ENCODE data around the gene GFOD1.

GFOD1 gene

DNA sequence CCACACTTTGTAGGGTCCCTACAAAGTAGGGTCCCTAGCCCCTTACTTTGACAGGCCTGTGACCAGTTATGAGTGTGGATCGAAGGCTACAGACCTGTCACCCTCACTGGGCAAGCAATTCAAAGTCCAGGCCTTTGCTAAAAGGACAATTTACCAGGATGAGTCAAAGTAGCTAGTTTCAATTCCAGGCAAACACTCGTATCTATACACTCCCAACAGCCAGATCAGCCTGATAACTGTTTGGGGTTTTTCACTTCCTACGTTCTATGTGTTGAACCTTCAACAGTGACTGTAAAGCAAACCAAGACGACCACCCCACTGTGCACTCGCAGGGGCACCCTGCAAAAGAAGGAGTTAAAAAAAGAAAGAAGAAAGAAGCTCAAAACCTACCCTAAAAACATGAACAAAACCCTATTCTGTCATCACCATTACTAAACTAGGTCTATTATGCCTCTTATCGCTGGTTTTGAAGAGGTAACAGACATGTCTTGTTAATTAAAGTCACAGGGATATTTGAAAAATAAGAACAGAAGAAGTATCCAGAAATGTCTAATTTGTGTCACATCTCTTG, 3.2 kb downstream of the GFOD1 start:
- H3K27me3 ChIP-seq (ENCODE audit: control insufficient read depth, insufficient read depth, low read length): peaks cover 52% of the 10 kb centered on the region
- no peak overlapping the region for H3K4me3 ChIP-seq (ENCODE audit: low read depth, low read length)
- H3K27ac ChIP-seq (ENCODE audit: low read depth, low read length): no peak overlapping the region
- H3K36me3 ChIP-seq (ENCODE audit: control insufficient read depth, insufficient read depth, low read length): no peaks in the 10 kb centered on the region
- no peaks in the 10 kb centered on the region for H3K9me3 ChIP-seq (ENCODE audit: control insufficient read depth, insufficient read depth, low read depth, low read length)
- peaks cover 32% of the 10 kb centered on the region for H3K4me1 ChIP-seq (ENCODE audit: control insufficient read depth, insufficient read depth, low read length)
- no peak overlapping the region for H3K9ac ChIP-seq (ENCODE audit: low read length)

DNA sequence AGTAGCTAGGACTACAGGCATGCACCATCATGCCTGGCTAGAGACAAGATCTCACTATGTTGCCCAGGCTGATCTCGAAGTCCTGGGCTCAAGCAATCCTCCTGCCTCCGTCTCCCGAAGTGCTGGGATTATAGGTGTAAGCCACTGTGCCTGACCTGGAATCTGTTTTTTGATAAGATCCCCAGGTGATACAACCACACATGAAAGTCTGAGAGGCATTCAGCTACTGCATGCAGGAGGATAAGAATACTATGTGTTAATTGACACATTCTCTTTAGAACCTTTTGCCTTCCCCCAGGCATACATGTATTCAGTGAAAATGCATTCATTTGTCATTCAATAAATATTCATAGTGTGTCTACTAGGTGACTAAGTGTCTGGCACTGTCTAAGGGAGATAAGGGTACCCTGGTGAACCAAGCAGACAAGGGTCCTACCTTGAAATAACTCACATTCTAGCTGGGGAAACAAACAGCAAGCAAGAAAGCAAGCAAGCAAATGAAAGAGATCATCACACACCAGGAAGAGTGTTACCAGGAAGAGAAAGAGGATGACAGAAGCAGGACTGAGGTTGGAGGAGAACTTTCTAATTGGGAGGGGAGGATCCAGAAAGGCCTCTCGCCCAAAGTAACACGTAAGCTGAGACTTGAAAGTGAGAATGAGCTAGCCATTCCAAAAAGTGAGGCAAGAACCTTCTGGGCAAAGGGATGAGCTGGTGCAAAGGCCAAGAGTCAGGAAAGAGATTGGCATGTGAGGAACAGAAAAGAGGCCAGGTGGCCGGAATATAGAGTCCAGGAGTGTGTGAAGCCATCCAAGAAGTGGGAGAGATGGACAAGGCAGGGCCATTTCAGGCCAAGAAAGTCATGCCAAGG, 6.5 kb downstream of the GFOD1 start:
- H3K27ac ChIP-seq (ENCODE audit: low read depth, low read length): no peak overlapping the region
- no peak overlapping the region for H3K9ac ChIP-seq (ENCODE audit: low read length)
- H3K27me3 ChIP-seq (ENCODE audit: control insufficient read depth, insufficient read depth, low read length): peaks cover 28% of the 10 kb centered on the region
- no peaks in the 10 kb centered on the region for H3K36me3 ChIP-seq (ENCODE audit: control insufficient read depth, insufficient read depth, low read length)
- H3K4me3 ChIP-seq (ENCODE audit: low read depth, low read length): no peak overlapping the region
- no peaks in the 10 kb centered on the region for H3K9me3 ChIP-seq (ENCODE audit: control insufficient read depth, insufficient read depth, low read depth, low read length)
- peaks cover 25% of the 10 kb centered on the region for H3K4me1 ChIP-seq (ENCODE audit: control insufficient read depth, insufficient read depth, low read length)

GRCh38 chr6:13479971-13480434, 7.4 kb downstream of the GFOD1 start:
- Histone ChIP-seq H3K36me3 (ENCODE audit: control insufficient read depth, insufficient read depth, low read length) (no peaks in the 10 kb centered on the region), H3K9me3 (ENCODE audit: control insufficient read depth, insufficient read depth, low read depth, low read length) (no peaks in the 10 kb centered on the region), H3K4me3 (ENCODE audit: low read depth, low read length) (no peak overlapping the region), H3K27ac (ENCODE audit: low read depth, low read length) (no peak overlapping the region), H3K27me3 (ENCODE audit: control insufficient read depth, insufficient read depth, low read length) (peaks cover 20% of the 10 kb centered on the region), H3K9ac (ENCODE audit: low read length) (no peak overlapping the region), H3K4me1 (ENCODE audit: control insufficient read depth, insufficient read depth, low read length) (peaks cover 19% of the 10 kb centered on the region)

DNA sequence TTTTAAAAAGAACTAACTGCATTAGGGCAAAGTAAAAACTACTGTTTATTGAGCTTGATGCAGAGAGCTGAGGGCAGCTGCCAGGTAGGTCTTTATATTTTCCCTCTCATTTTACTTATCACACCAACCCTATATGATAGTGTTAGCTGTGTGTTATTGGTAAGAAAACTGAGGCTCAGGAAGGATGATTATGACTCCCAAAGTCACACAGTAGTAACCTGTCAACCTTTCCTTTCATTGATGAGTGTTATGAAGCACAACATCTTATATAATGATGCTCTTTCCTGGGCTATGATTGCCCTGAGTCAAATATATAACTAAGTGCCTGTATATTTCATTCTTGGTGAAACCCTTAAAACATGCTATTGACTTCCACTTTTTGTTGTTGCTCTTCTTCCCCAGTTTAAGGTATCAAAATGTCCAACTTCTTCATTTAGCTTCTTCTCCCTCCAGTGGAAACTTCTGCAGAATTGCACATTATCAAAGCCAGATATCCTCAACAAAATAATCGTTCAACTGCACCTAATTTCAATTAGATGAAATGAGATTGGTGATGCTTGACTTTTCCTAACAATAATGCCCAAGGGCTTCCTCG, 8.1 kb downstream of the GFOD1 start:
- H3K36me3 ChIP-seq (ENCODE audit: control insufficient read depth, insufficient read depth, low read length): no peaks in the 10 kb centered on the region
- peaks cover 12% of the 10 kb centered on the region for H3K4me1 ChIP-seq (ENCODE audit: control insufficient read depth, insufficient read depth, low read length)
- H3K27me3 ChIP-seq (ENCODE audit: control insufficient read depth, insufficient read depth, low read length): peaks cover 13% of the 10 kb centered on the region
- H3K27ac ChIP-seq (ENCODE audit: low read depth, low read length): no peak overlapping the region
- no peaks in the 10 kb centered on the region for H3K9me3 ChIP-seq (ENCODE audit: control insufficient read depth, insufficient read depth, low read depth, low read length)
- H3K9ac ChIP-seq (ENCODE audit: low read length): no peak overlapping the region
- no peak overlapping the region for H3K4me3 ChIP-seq (ENCODE audit: low read depth, low read length)

DNA sequence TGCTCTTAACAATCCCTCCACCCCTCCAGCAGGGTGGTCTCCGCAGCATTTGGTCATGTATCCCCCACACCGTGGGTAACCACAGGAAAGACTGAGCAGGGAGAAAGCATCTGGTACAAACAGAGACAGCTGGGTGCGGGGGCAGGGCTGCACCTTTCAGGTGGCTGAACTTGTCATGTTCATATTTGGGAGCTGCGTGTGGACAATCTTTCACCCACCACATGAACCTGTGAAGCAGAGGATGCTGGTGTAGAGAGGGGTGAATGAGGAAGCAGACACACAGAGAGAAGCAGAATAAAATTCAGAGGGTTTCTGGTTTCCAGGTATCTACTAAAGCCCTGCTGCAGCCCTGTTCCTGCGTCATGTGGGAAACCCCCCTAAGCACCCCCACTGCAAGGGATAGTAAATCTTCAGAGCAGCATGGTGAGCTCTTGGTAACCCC, 8.9 kb downstream of the GFOD1 start:
- Histone ChIP-seq H3K9me3 (ENCODE audit: control insufficient read depth, insufficient read depth, low read depth, low read length) (no peaks in the 10 kb centered on the region), H3K4me1 (ENCODE audit: control insufficient read depth, insufficient read depth, low read length) (0 out of 2 replicates have a peak, but pooled peaks cover 8% of the 10 kb centered on the region), H3K27ac (ENCODE audit: low read depth, low read length) (no peak overlapping the region), H3K9ac (ENCODE audit: low read length) (no peak overlapping the region), H3K27me3 (ENCODE audit: control insufficient read depth, insufficient read depth, low read length) (0 out of 2 replicates have a peak, but pooled peaks cover 5% of the 10 kb centered on the region), H3K36me3 (ENCODE audit: control insufficient read depth, insufficient read depth, low read length) (no peaks in the 10 kb centered on the region), H3K4me3 (ENCODE audit: low read depth, low read length) (no peak overlapping the region)

- no peaks in the 10 kb centered on the region for H3K36me3 ChIP-seq (ENCODE audit: control insufficient read depth, insufficient read depth, low read length)
- no peaks in the 10 kb centered on the region for H3K27me3 ChIP-seq (ENCODE audit: control insufficient read depth, insufficient read depth, low read length)
- 0 out of 2 replicates have a peak, but pooled peaks cover 7% of the 10 kb centered on the region for H3K4me1 ChIP-seq (ENCODE audit: control insufficient read depth, insufficient read depth, low read length)
- no peak overlapping the region for H3K4me3 ChIP-seq (ENCODE audit: low read depth, low read length)
- H3K27ac ChIP-seq (ENCODE audit: low read depth, low read length): no peak overlapping the region
- H3K9ac ChIP-seq (ENCODE audit: low read length): no peak overlapping the region
- no peaks in the 10 kb centered on the region for H3K9me3 ChIP-seq (ENCODE audit: control insufficient read depth, insufficient read depth, low read depth, low read length)
These were observed 12.6 kb downstream of the GFOD1 start for GRCh38 chr6:13474787-13475186.

DNA sequence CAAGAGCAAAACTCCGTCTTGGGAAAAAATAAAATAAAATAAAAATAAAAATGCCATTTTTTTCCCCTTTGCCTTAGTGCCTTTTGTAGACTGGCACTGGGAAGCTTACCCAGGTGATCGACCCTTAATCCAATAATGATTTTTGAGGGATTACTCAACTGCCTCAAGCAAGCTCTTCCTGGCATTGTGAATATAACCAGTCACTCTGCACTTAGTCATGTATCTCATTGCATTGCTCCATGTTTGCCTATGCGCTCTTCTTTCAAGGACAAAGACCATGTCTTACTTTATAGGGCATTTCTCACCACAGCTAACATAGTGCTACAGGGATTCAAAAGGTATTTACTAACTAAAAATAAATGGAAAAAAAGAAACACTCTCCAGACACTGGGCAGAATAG, 13.0 kb downstream of the GFOD1 start:
- Histone ChIP-seq H3K27me3 (ENCODE audit: control insufficient read depth, insufficient read depth, low read length) (no peaks in the 10 kb centered on the region), H3K4me3 (ENCODE audit: low read depth, low read length) (no peak overlapping the region), H3K9me3 (ENCODE audit: control insufficient read depth, insufficient read depth, low read depth, low read length) (no peaks in the 10 kb centered on the region), H3K27ac (ENCODE audit: low read depth, low read length) (no peak overlapping the region), H3K9ac (ENCODE audit: low read length) (no peak overlapping the region), H3K36me3 (ENCODE audit: control insufficient read depth, insufficient read depth, low read length) (no peaks in the 10 kb centered on the region), H3K4me1 (ENCODE audit: control insufficient read depth, insufficient read depth, low read length) (0 out of 2 replicates have a peak, but pooled peaks cover 7% of the 10 kb centered on the region)

DNA sequence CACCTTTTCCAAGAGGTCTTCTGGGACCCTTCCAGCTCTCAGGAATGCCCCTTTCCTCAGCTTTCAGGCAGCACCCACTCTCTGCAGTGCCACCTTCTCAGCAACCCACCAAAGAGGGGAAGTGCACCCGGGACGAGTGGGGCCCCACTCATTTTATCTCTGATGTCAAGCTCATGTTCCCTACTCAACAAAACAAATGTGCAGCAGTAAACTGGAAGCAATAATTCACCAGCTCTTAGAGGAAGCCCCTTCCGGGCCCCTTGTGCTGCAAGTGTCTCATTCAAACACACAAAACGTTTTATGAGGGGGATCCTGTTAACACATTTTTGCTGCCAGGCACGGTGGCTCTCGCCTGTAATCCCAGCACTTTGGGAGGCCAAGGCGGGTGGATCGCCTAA, 13.6 kb downstream of the GFOD1 start:
- Histone ChIP-seq H3K9me3 (ENCODE audit: control insufficient read depth, insufficient read depth, low read depth, low read length) (no peaks in the 10 kb centered on the region), H3K4me1 (ENCODE audit: control insufficient read depth, insufficient read depth, low read length) (0 out of 2 replicates have a peak, but pooled peaks cover 7% of the 10 kb centered on the region), H3K4me3 (ENCODE audit: low read depth, low read length) (no peak overlapping the region), H3K27ac (ENCODE audit: low read depth, low read length) (no peak overlapping the region), H3K9ac (ENCODE audit: low read length) (no peak overlapping the region), H3K36me3 (ENCODE audit: control insufficient read depth, insufficient read depth, low read length) (no peaks in the 10 kb centered on the region), H3K27me3 (ENCODE audit: control insufficient read depth, insufficient read depth, low read length) (no peaks in the 10 kb centered on the region)

GRCh38 chr6:13472976-13473767, 14.2 kb downstream of the GFOD1 start:
- Histone ChIP-seq H3K9me3 (ENCODE audit: control insufficient read depth, insufficient read depth, low read depth, low read length) (peaks cover 4% of the 10 kb centered on the region; the same call in 1 of the 2 replicates), H3K36me3 (ENCODE audit: control insufficient read depth, insufficient read depth, low read length) (no peaks in the 10 kb centered on the region; the same call in 1 of the 2 replicates), H3K9ac (ENCODE audit: low read length) (no peak overlapping the region), H3K27ac (ENCODE audit: low read depth, low read length) (no peak overlapping the region), H3K4me1 (ENCODE audit: control insufficient read depth, insufficient read depth, low read length) (0 out of 2 replicates have a peak, but pooled peaks cover 7% of the 10 kb centered on the region), H3K4me3 (ENCODE audit: low read depth, low read length) (no peak overlapping the region), H3K27me3 (ENCODE audit: control insufficient read depth, insufficient read depth, low read length) (no peaks in the 10 kb centered on the region)

DNA sequence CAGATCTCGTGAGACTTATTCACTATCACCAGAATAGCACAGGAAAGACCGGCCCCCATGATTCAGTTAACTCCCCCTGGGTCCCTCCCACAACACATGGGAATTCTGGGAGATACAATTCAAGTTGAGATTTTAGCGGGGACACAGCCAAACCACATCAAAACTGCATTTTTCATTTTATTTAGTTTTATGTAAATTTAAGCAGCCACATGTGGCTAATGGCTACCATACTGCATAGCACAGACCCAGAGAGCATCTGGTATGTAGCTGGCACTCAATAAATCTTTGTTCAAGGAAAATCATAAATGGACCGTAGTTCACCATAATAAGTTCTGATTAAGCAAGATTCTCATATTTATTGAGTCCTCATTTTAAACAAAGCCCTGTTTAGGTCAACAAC, 15.3 kb downstream of the GFOD1 start:
- Histone ChIP-seq H3K36me3 (ENCODE audit: control insufficient read depth, insufficient read depth, low read length) (no peaks in the 10 kb centered on the region; the same call in 1 of the 2 replicates), H3K27me3 (ENCODE audit: control insufficient read depth, insufficient read depth, low read length) (no peaks in the 10 kb centered on the region), H3K4me3 (ENCODE audit: low read depth, low read length) (no peak overlapping the region), H3K4me1 (ENCODE audit: control insufficient read depth, insufficient read depth, low read length) (0 out of 2 replicates have a peak, but pooled peaks cover 7% of the 10 kb centered on the region), H3K9ac (ENCODE audit: low read length) (no peak overlapping the region), H3K9me3 (ENCODE audit: control insufficient read depth, insufficient read depth, low read depth, low read length) (peaks cover 4% of the 10 kb centered on the region; the same call in 1 of the 2 replicates), H3K27ac (ENCODE audit: low read depth, low read length) (no peak overlapping the region)
